H9 (cell line): ENCODE results near the gene EHD2. TPM values are rescaled to one million over a fixed set of nuclear protein-coding genes. Genes with fewer than 3 reads are reported as not detected.

Experiments used
- DNase-seq: peaks from one replicate; pipeline ENCODE4 v3.0.0-alpha.2; 2017
- H2AFZ ChIP-seq: one replicate; pipeline ENCODE4 v1.6.1; 2013; ENCODE audit warnings: mild to moderate bottlenecking, low read length, control low read depth, moderate library complexity
- H2AK5ac ChIP-seq: 2 replicates; pipeline ENCODE4 v1.6.1; 2013; ENCODE audit warnings: low read length, control low read depth, mixed read lengths; ENCODE audit not compliant: insufficient read length
- H2BK120ac ChIP-seq: one replicate; pipeline ENCODE4 v1.6.1; 2013; ENCODE audit warnings: low read depth, mild to moderate bottlenecking, low read length, control low read depth, inconsistent platforms; ENCODE audit not compliant: poor library complexity, severe bottlenecking
- H2BK12ac ChIP-seq: 2 replicates; pipeline ENCODE4 v1.6.1; 2013; ENCODE audit warnings: low read length, control low read depth, mixed read lengths, low read depth; ENCODE audit not compliant: insufficient read length
- H2BK15ac ChIP-seq: 2 replicates; pipeline ENCODE4 v1.6.1; 2013; ENCODE audit warnings: low read depth, low read length, control low read depth
- H2BK20ac ChIP-seq: one replicate; pipeline ENCODE4 v1.6.1; 2013; ENCODE audit warnings: low read depth, mild to moderate bottlenecking, low read length, control low read depth, inconsistent platforms; ENCODE audit not compliant: poor library complexity, severe bottlenecking
- H2BK5ac ChIP-seq: 2 replicates; pipeline ENCODE4 v1.6.1; 2013; ENCODE audit warnings: low read length, control low read depth, mixed read lengths; ENCODE audit not compliant: insufficient read length
- H3K14ac ChIP-seq: 2 replicates; pipeline ENCODE4 v1.6.1; 2013; ENCODE audit warnings: low read length, control low read depth; ENCODE audit not compliant: insufficient read depth
- H3K18ac ChIP-seq: 2 replicates; pipeline ENCODE4 v1.6.1; 2013; ENCODE audit warnings: low read depth, mild to moderate bottlenecking, mixed read lengths, low read length, control low read depth; ENCODE audit not compliant: insufficient read length
- H3K23ac ChIP-seq: 2 replicates; pipeline ENCODE4 v1.6.1; 2013; ENCODE audit warnings: low read length, control low read depth, mixed read lengths, low read depth; ENCODE audit not compliant: insufficient read length
- H3K23me2 ChIP-seq: 2 replicates; pipeline ENCODE4 v1.6.1; 2013; ENCODE audit warnings: low read depth, mild to moderate bottlenecking, mixed read lengths, low read length, control low read depth; ENCODE audit not compliant: insufficient read length, poor library complexity, severe bottlenecking
- H3K27ac ChIP-seq: 2 replicates; pipeline ENCODE4 v1.5.1; 2013; ENCODE audit warnings: low read length, control low read depth, mixed read lengths, low read depth; ENCODE audit not compliant: insufficient read length
- H3K27me3 ChIP-seq: 2 replicates; pipeline ENCODE4 v1.6.1; 2013; ENCODE audit warnings: low read length, control low read depth, inconsistent platforms; ENCODE audit not compliant: insufficient read depth
- H3K4ac ChIP-seq: 2 replicates; pipeline ENCODE4 v1.6.1; 2013; ENCODE audit warnings: low read depth, mild to moderate bottlenecking, control low read depth, inconsistent platforms, low read length, moderate library complexity
- H3K4me1 ChIP-seq: 2 replicates; pipeline ENCODE4 v1.6.1; 2013; ENCODE audit warnings: low read length, control low read depth, inconsistent platforms; ENCODE audit not compliant: insufficient read depth
- H3K4me2 ChIP-seq: 2 replicates; pipeline ENCODE4 v1.6.1; 2013; ENCODE audit warnings: low read length, control low read depth, mixed read lengths; ENCODE audit not compliant: insufficient read length, insufficient read depth
- H3K56ac ChIP-seq: 2 replicates; pipeline ENCODE4 v1.6.1; 2013; ENCODE audit warnings: low read depth, mild to moderate bottlenecking, mixed read lengths, low read length, control low read depth; ENCODE audit not compliant: insufficient read length
- H3K79me1 ChIP-seq: 2 replicates; pipeline ENCODE4 v1.6.1; 2013; ENCODE audit warnings: low read depth, mild to moderate bottlenecking, moderate library complexity, low read length, control low read depth, inconsistent platforms; ENCODE audit not compliant: insufficient read depth, poor library complexity, severe bottlenecking
- H3K79me2 ChIP-seq: 2 replicates; pipeline ENCODE4 v1.6.1; 2013; ENCODE audit warnings: low read length, control low read depth, inconsistent platforms; ENCODE audit not compliant: insufficient read depth
- H3K9ac ChIP-seq: 2 replicates; pipeline ENCODE4 v1.6.1; 2013; ENCODE audit warnings: low read length, control low read depth, mixed read lengths; ENCODE audit not compliant: insufficient read length; ENCODE audit errors: extremely low read depth
- H3K9me3 ChIP-seq: one replicate; pipeline ENCODE4 v1.6.1; 2013; ENCODE audit warnings: low read depth, low read length, inconsistent platforms; ENCODE audit not compliant: control insufficient read depth
- H3T11ph ChIP-seq: one replicate; pipeline ENCODE4 v1.6.1; 2013; ENCODE audit warnings: mild to moderate bottlenecking, low read length, control low read depth, inconsistent platforms
- H4K20me1 ChIP-seq: one replicate; pipeline ENCODE4 v1.6.1; 2013; ENCODE audit not compliant: control insufficient read depth, insufficient read length, insufficient read depth
- H4K5ac ChIP-seq: 2 replicates; pipeline ENCODE4 v1.6.1; 2013; ENCODE audit warnings: low read depth, mild to moderate bottlenecking, mixed read lengths, low read length, control low read depth; ENCODE audit not compliant: insufficient read length
- H4K8ac ChIP-seq: replicated peaks from 2 replicates; pipeline ENCODE4 v1.6.1; 2013; ENCODE audit warnings: low read length, control low read depth, mixed read lengths, low read depth; ENCODE audit not compliant: insufficient read length
- H4K91ac ChIP-seq: 2 replicates; pipeline ENCODE4 v1.6.1; 2013; ENCODE audit warnings: low read depth, mild to moderate bottlenecking, moderate library complexity, mixed read lengths, low read length, control low read depth; ENCODE audit not compliant: insufficient read length
- H3K27ac Mint-ChIP-seq, 3 experiments: 2 replicates in 2 of 3; 3 replicates in 1 of 3; pipeline ENCODE4 v1.8.0; 2020 to 2021; ENCODE audit warnings: mixed read lengths in 3 of 3, mild to moderate bottlenecking in 1 of 3, moderate library complexity in 1 of 3
- H3K27me3 Mint-ChIP-seq: 2 replicates; pipeline ENCODE4 v1.8.0; 2021; ENCODE audit warnings: low read depth, mild to moderate bottlenecking, moderate library complexity, mixed read lengths
- H3K36me3 Mint-ChIP-seq, 3 experiments: 2 replicates in 2 of 3; 3 replicates in 1 of 3; pipeline ENCODE4 v1.8.0; 2020 to 2021; ENCODE audit warnings: low read depth in 3 of 3, mixed read lengths in 3 of 3; ENCODE audit not compliant: insufficient read depth in 1 of 3
- H3K4me1 Mint-ChIP-seq, 2 experiments: 2 replicates each; pipeline ENCODE4 v1.8.0; 2020; ENCODE audit warnings: mixed read lengths in 2 of 2
- H3K4me3 Mint-ChIP-seq, 2 experiments: 2 replicates in 1 of 2; 3 replicates in 1 of 2; pipeline ENCODE4 v1.8.0; 2020 to 2021; ENCODE audit warnings: mild to moderate bottlenecking in 2 of 2, mixed read lengths in 2 of 2, moderate library complexity in 1 of 2
- H3K9me3 Mint-ChIP-seq, 2 experiments: 2 replicates in 1 of 2; 3 replicates in 1 of 2; pipeline ENCODE4 v1.8.0; 2020; ENCODE audit warnings: mild to moderate bottlenecking in 2 of 2, mixed read lengths in 2 of 2, moderate library complexity in 1 of 2
- WGBS: extraction: QIAGEN DNeasy Blood & Tissue Kit; methylation state at CpG from one replicate; pipeline ENCODE4 v1.1.7; 2013; ENCODE audit warnings: missing lambda C conversion rate, low lambda C conversion rate, mixed read lengths; ENCODE audit not compliant: insufficient read length; ENCODE audit errors: extremely low coverage; 5-methylcytosine and 5-hydroxymethylcytosine counted together
- total RNA-seq: library from RNA; stranded (reverse); gene quantifications from 2 replicates; pipeline ENCODE4 v1.2.1, GENCODE V29; 2021
- TF ChIP-seq, protein P1 (sequence below): fragments of 200-600 bp; sonication (generic); conservative IDR thresholded peaks from 3 replicates; pipeline ENCODE4 v1.8.0; 2021; ENCODE audit warnings: antibody characterized with exemption, mild to moderate bottlenecking

EHD2 gene
- total RNA-seq, 1 experiment from 2014 or later: 19.7 TPM

DNA sequence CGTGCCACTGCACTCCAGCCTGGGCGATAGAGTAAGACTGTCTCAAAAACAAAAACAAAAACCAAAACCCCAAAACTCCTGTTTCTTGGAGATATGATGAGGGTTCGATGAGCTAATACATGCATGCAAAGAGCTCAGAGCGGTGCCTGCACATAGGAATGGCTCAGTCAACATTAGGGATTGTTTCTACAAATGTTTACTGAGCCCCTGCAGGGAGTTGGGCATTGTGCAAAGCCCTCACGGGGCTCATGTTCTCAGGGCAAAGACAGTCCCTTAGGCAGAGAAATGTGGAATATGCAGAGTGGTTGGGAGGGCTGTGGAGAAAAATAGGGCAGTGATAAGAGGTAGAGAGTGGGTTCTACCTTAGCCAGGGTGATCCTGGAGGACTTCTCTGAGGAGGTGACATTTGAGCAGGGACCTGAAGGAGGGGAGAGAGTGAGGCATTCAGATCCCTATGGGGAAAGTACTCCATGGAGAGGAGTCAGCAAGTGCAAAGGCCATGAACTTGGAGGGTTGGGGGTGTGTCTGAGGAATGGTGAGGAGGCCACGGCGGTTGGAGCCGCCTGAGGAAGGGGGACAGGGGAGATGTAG is 1.5 kb upstream of the EHD2 start:
- Histone ChIP-seq H2AK5ac (no peak overlapping the region), H2BK120ac (no peak overlapping the region), H3K79me2 (no peaks in the 10 kb centered on the region), H2BK5ac (no peak overlapping the region), H3K4me2 (no peak overlapping the region), H3K14ac (no peak overlapping the region), H4K91ac (no peak overlapping the region), H3T11ph (no peak overlapping the region), H2BK12ac (no peak overlapping the region), H3K27ac (no peak overlapping the region), H3K23ac (no peak overlapping the region), H2AFZ (no peak overlapping the region), H3K79me1 (no peaks in the 10 kb centered on the region), H2BK15ac (no peak overlapping the region), H3K9ac (no peak overlapping the region), H3K18ac (no peak overlapping the region), H3K56ac (no peak overlapping the region), H4K5ac (no peak overlapping the region), H3K27me3 (no peaks in the 10 kb centered on the region), H3K23me2 (no peaks in the 10 kb centered on the region), H4K20me1 (no peaks in the 10 kb centered on the region), H3K4me1 (no peaks in the 10 kb centered on the region), H2BK20ac (no peak overlapping the region), H3K4ac (no peak overlapping the region), H4K8ac (no peak overlapping the region), H3K9me3 (no peaks in the 10 kb centered on the region)
- peaks cover 15% of the 10 kb centered on the region for H3K27me3 Mint-ChIP-seq
- DNase-seq: no peak
- H3K4me3 Mint-ChIP-seq: peak overlapping the region in 1 of 2 experiments; percentile 19; a peak in 2 of 5 replicates
- no CpG with 5 or more reads among the region's 8 CpGs for WGBS
- no peak overlapping the region for H3K27ac Mint-ChIP-seq
- peaks cover 18% of the 10 kb centered on the region in 2 experiments for H3K9me3 Mint-ChIP-seq
- H3K4me1 Mint-ChIP-seq: peaks cover 8 to 11% of the 10 kb centered on the region in 2 experiments; a peak in 3 of 4 replicates
- peaks cover 2 to 22% (median 8%) of the 10 kb centered on the region in 3 experiments for H3K36me3 Mint-ChIP-seq
- TF ChIP-seq, protein P1, sequence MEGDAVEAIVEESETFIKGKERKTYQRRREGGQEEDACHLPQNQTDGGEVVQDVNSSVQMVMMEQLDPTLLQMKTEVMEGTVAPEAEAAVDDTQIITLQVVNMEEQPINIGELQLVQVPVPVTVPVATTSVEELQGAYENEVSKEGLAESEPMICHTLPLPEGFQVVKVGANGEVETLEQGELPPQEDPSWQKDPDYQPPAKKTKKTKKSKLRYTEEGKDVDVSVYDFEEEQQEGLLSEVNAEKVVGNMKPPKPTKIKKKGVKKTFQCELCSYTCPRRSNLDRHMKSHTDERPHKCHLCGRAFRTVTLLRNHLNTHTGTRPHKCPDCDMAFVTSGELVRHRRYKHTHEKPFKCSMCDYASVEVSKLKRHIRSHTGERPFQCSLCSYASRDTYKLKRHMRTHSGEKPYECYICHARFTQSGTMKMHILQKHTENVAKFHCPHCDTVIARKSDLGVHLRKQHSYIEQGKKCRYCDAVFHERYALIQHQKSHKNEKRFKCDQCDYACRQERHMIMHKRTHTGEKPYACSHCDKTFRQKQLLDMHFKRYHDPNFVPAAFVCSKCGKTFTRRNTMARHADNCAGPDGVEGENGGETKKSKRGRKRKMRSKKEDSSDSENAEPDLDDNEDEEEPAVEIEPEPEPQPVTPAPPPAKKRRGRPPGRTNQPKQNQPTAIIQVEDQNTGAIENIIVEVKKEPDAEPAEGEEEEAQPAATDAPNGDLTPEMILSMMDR: no peak
